ENCODE results near the gene INSM1.

Gene INSM1

GRCh38 chr20:20393207-20394120 is 25.6 kb downstream of the INSM1 start:
- Histone ChIP-seq H2AFZ (ENCODE audit: low read depth, low read length) (no peak overlapping the region), H3K9ac (ENCODE audit: low read length) (no peak overlapping the region), H3K79me2 (ENCODE audit: low read length) (no peaks in the 10 kb centered on the region), H3K9me3 (ENCODE audit: insufficient read depth, low read length) (no peaks in the 10 kb centered on the region), H3K27me3 (ENCODE audit: low read depth, low read length) (no peaks in the 10 kb centered on the region), H3K4me3 (ENCODE audit: low read length) (no peak overlapping the region), H3K36me3 (replicated peaks; ENCODE audit: low read depth, low read length) (no peaks in the 10 kb centered on the region), H3K4me2 (ENCODE audit: low read length) (no peak overlapping the region), H3K4me1 (ENCODE audit: low read length) (no peaks in the 10 kb centered on the region), H3K27ac (ENCODE audit: low read length) (no peak overlapping the region), H4K20me1 (ENCODE audit: insufficient read depth, low read length) (no peaks in the 10 kb centered on the region)
- TF ChIP-seq EZH2phosphoT487 (IDR thresholded peaks at IDR 0.05; ENCODE audit: low read depth) (no peak), CTCF (IDR thresholded peaks at IDR 0.05; ENCODE audit: low read depth, low read length) (no peak)

- Histone ChIP-seq H2AFZ (ENCODE audit: low read depth, low read length) (no peak overlapping the region), H3K27ac (ENCODE audit: low read length) (no peak overlapping the region), H4K20me1 (ENCODE audit: insufficient read depth, low read length) (no peaks in the 10 kb centered on the region), H3K79me2 (ENCODE audit: low read length) (no peaks in the 10 kb centered on the region), H3K9ac (ENCODE audit: low read length) (no peak overlapping the region), H3K9me3 (ENCODE audit: insufficient read depth, low read length) (no peaks in the 10 kb centered on the region), H3K4me1 (ENCODE audit: low read length) (no peaks in the 10 kb centered on the region), H3K4me3 (ENCODE audit: low read length) (no peak overlapping the region), H3K27me3 (ENCODE audit: low read depth, low read length) (no peaks in the 10 kb centered on the region), H3K4me2 (ENCODE audit: low read length) (no peak overlapping the region), H3K36me3 (replicated peaks; ENCODE audit: low read depth, low read length) (no peaks in the 10 kb centered on the region)
- no peak for TF ChIP-seq EZH2phosphoT487 (IDR thresholded peaks at IDR 0.05; ENCODE audit: low read depth)
- TF ChIP-seq CTCF (IDR thresholded peaks at IDR 0.05; ENCODE audit: low read depth, low read length), result no peak
These were observed 27.2 kb downstream of the INSM1 start for GRCh38 chr20:20395087-20395486.

- Histone ChIP-seq H3K9me3 (ENCODE audit: insufficient read depth, low read length) (no peaks in the 10 kb centered on the region), H3K27ac (ENCODE audit: low read length) (no peak overlapping the region), H3K4me1 (ENCODE audit: low read length) (no peaks in the 10 kb centered on the region), H3K4me2 (ENCODE audit: low read length) (no peak overlapping the region), H2AFZ (ENCODE audit: low read depth, low read length) (no peak overlapping the region), H3K27me3 (ENCODE audit: low read depth, low read length) (no peaks in the 10 kb centered on the region), H3K79me2 (ENCODE audit: low read length) (no peaks in the 10 kb centered on the region), H3K36me3 (replicated peaks; ENCODE audit: low read depth, low read length) (no peaks in the 10 kb centered on the region), H3K9ac (ENCODE audit: low read length) (no peak overlapping the region), H4K20me1 (ENCODE audit: insufficient read depth, low read length) (no peaks in the 10 kb centered on the region), H3K4me3 (ENCODE audit: low read length) (no peak overlapping the region)
- TF ChIP-seq CTCF (IDR thresholded peaks at IDR 0.05; ENCODE audit: low read depth, low read length) (no peak), EZH2phosphoT487 (IDR thresholded peaks at IDR 0.05; ENCODE audit: low read depth) (no peak)
These were observed 28.1 kb downstream of the INSM1 start for GRCh38 chr20:20395903-20396568.

GRCh38 chr20:20396794-20397193 is 28.9 kb downstream of the INSM1 start:
- H3K9ac ChIP-seq (ENCODE audit: low read length), result no peak overlapping the region
- H3K79me2 ChIP-seq (ENCODE audit: low read length), result no peaks in the 10 kb centered on the region
- H4K20me1 ChIP-seq (ENCODE audit: insufficient read depth, low read length), result no peaks in the 10 kb centered on the region
- H3K27me3 ChIP-seq (ENCODE audit: low read depth, low read length), result no peaks in the 10 kb centered on the region
- no peak overlapping the region for H2AFZ ChIP-seq (ENCODE audit: low read depth, low read length)
- TF ChIP-seq CTCF (IDR thresholded peaks at IDR 0.05; ENCODE audit: low read depth, low read length), result no peak
- TF ChIP-seq EZH2phosphoT487 (IDR thresholded peaks at IDR 0.05; ENCODE audit: low read depth), result no peak
- H3K9me3 ChIP-seq (ENCODE audit: insufficient read depth, low read length), result no peaks in the 10 kb centered on the region
- no peaks in the 10 kb centered on the region for H3K36me3 ChIP-seq (replicated peaks; ENCODE audit: low read depth, low read length)
- no peaks in the 10 kb centered on the region for H3K4me1 ChIP-seq (ENCODE audit: low read length)
- H3K4me3 ChIP-seq (ENCODE audit: low read length), result no peak overlapping the region
- H3K4me2 ChIP-seq (ENCODE audit: low read length), result no peak overlapping the region
- no peak overlapping the region for H3K27ac ChIP-seq (ENCODE audit: low read length)
